Effector memory CD4-positive, alpha-beta T cell (primary cell): ENCODE data around the gene NEBL.

Experiments used
- DNase-seq, 3 donors: peaks; one replicate each; pipeline ENCODE4 v3.0.0-alpha.2; 2020
- H3K27ac ChIP-seq: 2 replicates; pipeline ENCODE4 v1.7.0; 2013; ENCODE audit warnings: mild to moderate bottlenecking, low read length, moderate library complexity; ENCODE audit not compliant: insufficient read depth, poor library complexity, severe bottlenecking
- H3K27me3 ChIP-seq: replicated peaks from 2 replicates; pipeline ENCODE4 v1.7.0; 2013; ENCODE audit warnings: mild to moderate bottlenecking, low read length; ENCODE audit not compliant: insufficient read depth, control insufficient read depth, poor library complexity, severe bottlenecking
- H3K36me3 ChIP-seq: 2 replicates; pipeline ENCODE4 v1.7.0; 2013; ENCODE audit warnings: mild to moderate bottlenecking, low read length, moderate library complexity; ENCODE audit not compliant: control insufficient read depth, insufficient read depth
- H3K4me1 ChIP-seq: 2 replicates; pipeline ENCODE4 v1.7.0; 2013; ENCODE audit warnings: low read length, mild to moderate bottlenecking; ENCODE audit not compliant: control insufficient read depth, insufficient read depth, poor library complexity, severe bottlenecking
- H3K4me3 ChIP-seq: 2 replicates; pipeline ENCODE4 v1.7.0; 2013; ENCODE audit warnings: low read length, low read depth, mild to moderate bottlenecking; ENCODE audit not compliant: insufficient read depth, poor library complexity, severe bottlenecking
- H3K9me3 ChIP-seq: 2 replicates; pipeline ENCODE4 v1.7.0; 2013; ENCODE audit warnings: mild to moderate bottlenecking, low read length, moderate library complexity; ENCODE audit not compliant: control insufficient read depth

Gene NEBL

DNA sequence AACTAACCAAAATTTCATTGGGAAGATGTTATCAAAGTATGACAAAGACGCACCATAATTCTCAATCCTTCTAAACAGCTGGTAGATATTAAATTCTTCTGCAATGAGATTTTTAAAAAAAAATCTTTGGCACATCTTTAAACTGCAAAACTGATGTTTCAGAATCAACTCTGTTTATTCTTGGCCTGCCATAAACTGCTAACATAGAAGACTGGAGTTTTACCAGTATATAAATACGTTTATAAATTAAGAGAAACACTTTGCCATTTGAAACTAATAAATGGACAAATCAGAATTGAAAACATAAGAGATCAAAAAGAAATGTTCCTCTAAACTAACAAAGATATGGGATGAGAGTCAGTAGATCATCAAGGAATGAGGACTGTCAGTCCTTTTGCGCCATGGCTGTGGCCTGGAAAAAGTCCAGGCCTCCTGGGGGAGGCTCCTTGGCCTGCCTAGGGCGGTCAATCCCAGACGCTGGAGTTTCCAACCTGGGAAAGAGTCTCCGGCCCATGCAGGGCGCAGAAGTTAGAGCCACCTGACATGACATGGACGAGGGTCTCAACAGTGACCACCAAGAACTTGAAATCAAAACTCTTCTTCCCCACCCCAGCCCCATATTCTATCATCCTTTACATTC is 34.2 kb upstream of the NEBL start:
- no peaks in the 10 kb centered on the region for H3K36me3 ChIP-seq

DNA sequence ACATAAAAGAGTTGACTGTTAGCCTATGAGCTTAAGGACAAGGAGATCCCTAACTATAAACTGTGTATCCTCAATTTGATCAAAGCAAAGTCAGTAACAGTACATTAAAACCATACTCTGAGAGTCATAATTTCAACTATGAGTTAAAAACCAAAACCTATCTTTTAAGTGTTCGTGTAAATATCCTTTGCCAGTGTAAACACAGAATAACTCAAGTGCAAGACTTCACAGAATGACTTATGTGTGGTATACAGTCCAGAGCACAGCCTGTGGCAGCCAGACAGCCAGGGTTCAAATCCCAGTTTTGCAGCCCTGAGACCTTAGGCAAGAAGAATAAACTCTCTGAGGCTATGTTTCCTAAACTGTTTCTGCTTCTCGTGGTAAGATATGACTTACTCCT is 30.3 kb upstream of the NEBL start:
- Histone ChIP-seq H3K27ac (no peak overlapping the region), H3K4me3 (no peak overlapping the region), H3K27me3 (no peaks in the 10 kb centered on the region), H3K4me1 (no peaks in the 10 kb centered on the region), H3K36me3 (no peaks in the 10 kb centered on the region), H3K9me3 (no peaks in the 10 kb centered on the region)
- DNase-seq = no peak

More for the DNA sequence above, 34.2 kb upstream of the NEBL start:
- H3K9me3 ChIP-seq = no peaks in the 10 kb centered on the region
- no peaks in the 10 kb centered on the region for H3K4me1 ChIP-seq
- no peaks in the 10 kb centered on the region for H3K27me3 ChIP-seq
- no peak overlapping the region for H3K4me3 ChIP-seq
- DNase-seq = no peak
- H3K27ac ChIP-seq = no peak overlapping the region

- no peaks in the 10 kb centered on the region for H3K4me1 ChIP-seq
- no peak for DNase-seq
- H3K27me3 ChIP-seq = no peaks in the 10 kb centered on the region
- no peaks in the 10 kb centered on the region for H3K9me3 ChIP-seq
- H3K36me3 ChIP-seq = no peaks in the 10 kb centered on the region
- H3K27ac ChIP-seq = no peak overlapping the region
- no peak overlapping the region for H3K4me3 ChIP-seq
These were observed 25.3 kb upstream of the NEBL start for GRCh38 chr10:20922451-20922850.

DNA sequence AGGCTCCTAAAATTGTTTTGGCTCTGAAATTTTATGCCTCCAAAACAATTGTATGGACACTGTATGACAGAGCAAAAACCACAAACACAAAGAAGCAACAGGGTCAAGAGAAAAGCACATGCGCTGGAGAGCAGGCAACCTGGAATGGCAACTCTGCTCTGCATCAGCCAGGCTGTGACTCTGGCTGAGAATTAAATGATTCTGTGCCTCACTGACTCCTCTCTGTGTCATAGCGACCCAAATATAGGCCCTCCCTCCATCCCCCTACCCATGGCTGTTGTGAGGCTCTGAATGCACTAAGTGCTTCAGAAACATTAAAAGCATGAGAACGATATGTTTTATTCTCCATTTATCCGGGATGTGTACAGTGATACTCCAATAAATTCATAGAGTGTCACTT is 24.9 kb upstream of the NEBL start:
- DNase-seq = no peak
- Histone ChIP-seq H3K36me3 (no peaks in the 10 kb centered on the region), H3K4me1 (no peaks in the 10 kb centered on the region), H3K27ac (no peak overlapping the region), H3K4me3 (no peak overlapping the region), H3K27me3 (no peaks in the 10 kb centered on the region), H3K9me3 (no peaks in the 10 kb centered on the region)

- Histone ChIP-seq H3K27me3 (no peaks in the 10 kb centered on the region), H3K36me3 (no peaks in the 10 kb centered on the region), H3K27ac (no peak overlapping the region), H3K9me3 (no peaks in the 10 kb centered on the region), H3K4me3 (no peak overlapping the region), H3K4me1 (no peaks in the 10 kb centered on the region)
- no peak for DNase-seq
These were observed 22.9 kb upstream of the NEBL start for GRCh38 chr10:20920061-20920460.

GRCh38 chr10:20919481-20919880 is 22.4 kb upstream of the NEBL start:
- no peak overlapping the region for H3K27ac ChIP-seq
- H3K9me3 ChIP-seq = no peaks in the 10 kb centered on the region
- H3K36me3 ChIP-seq = no peaks in the 10 kb centered on the region
- H3K27me3 ChIP-seq = no peaks in the 10 kb centered on the region
- DNase-seq = no peak
- H3K4me3 ChIP-seq = no peak overlapping the region
- no peaks in the 10 kb centered on the region for H3K4me1 ChIP-seq

- H3K36me3 ChIP-seq = no peaks in the 10 kb centered on the region
- no peaks in the 10 kb centered on the region for H3K4me1 ChIP-seq
- DNase-seq = no peak
- no peaks in the 10 kb centered on the region for H3K9me3 ChIP-seq
- H3K27me3 ChIP-seq = no peaks in the 10 kb centered on the region
- no peak overlapping the region for H3K4me3 ChIP-seq
- H3K27ac ChIP-seq = no peak overlapping the region
These were observed 19.9 kb upstream of the NEBL start for GRCh38 chr10:20916976-20917375.

- DNase-seq = no peak
- Histone ChIP-seq H3K27me3 (no peaks in the 10 kb centered on the region), H3K27ac (no peak overlapping the region), H3K9me3 (no peaks in the 10 kb centered on the region), H3K36me3 (no peaks in the 10 kb centered on the region), H3K4me3 (no peak overlapping the region), H3K4me1 (no peaks in the 10 kb centered on the region)
These were observed 15.9 kb upstream of the NEBL start for GRCh38 chr10:20912969-20913368.

- no peaks in the 10 kb centered on the region for H3K4me1 ChIP-seq
- H3K9me3 ChIP-seq = no peaks in the 10 kb centered on the region
- no peaks in the 10 kb centered on the region for H3K36me3 ChIP-seq
- H3K27me3 ChIP-seq = no peaks in the 10 kb centered on the region
- no peak overlapping the region for H3K27ac ChIP-seq
- DNase-seq = no peak
- no peak overlapping the region for H3K4me3 ChIP-seq
These were observed 14.5 kb upstream of the NEBL start for GRCh38 chr10:20911626-20912025.

GRCh38 chr10:20909801-20910200 is 12.7 kb upstream of the NEBL start:
- Histone ChIP-seq H3K4me3 (no peak overlapping the region), H3K9me3 (no peaks in the 10 kb centered on the region), H3K36me3 (no peaks in the 10 kb centered on the region), H3K27me3 (no peaks in the 10 kb centered on the region), H3K4me1 (no peaks in the 10 kb centered on the region), H3K27ac (no peak overlapping the region)
- DNase-seq = no peak
